ENCODE results near the gene UMOD.

DNA sequence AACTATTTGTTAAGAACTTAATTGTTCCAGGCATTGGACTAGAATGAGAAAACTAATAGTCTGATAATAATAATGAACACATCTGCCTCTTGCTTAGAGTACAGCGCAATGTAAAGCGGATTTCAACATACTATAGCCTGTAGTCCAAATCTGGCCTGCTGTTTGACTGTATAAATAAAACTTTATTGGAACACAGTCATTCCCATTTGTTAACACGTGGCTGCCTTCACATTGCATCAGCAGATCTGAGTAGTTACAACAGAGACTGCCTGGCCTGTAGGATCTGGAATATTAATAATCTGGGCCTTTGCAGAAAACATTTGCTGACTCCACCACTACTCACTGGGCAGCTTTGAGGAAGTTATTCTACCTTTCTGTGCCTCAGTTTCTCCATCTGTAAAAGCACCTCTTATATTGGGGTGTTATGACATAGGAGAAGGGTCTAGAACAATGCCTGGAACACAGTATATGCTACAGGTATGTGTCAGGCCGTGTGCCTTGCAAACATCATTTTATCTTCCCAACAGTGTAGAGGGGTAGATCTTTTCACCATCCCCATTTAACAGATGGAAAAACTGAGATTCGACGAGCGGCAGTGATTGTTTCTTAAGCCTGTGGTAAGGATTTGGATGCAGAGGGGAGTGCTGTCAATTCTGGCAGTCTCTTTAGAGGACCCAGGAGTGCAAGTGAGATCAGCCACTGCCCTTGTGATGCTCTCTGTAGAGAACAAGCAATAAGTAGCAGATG lies 29.9 kb upstream of the UMOD start:
- TF ChIP-seq, protein P1, sequence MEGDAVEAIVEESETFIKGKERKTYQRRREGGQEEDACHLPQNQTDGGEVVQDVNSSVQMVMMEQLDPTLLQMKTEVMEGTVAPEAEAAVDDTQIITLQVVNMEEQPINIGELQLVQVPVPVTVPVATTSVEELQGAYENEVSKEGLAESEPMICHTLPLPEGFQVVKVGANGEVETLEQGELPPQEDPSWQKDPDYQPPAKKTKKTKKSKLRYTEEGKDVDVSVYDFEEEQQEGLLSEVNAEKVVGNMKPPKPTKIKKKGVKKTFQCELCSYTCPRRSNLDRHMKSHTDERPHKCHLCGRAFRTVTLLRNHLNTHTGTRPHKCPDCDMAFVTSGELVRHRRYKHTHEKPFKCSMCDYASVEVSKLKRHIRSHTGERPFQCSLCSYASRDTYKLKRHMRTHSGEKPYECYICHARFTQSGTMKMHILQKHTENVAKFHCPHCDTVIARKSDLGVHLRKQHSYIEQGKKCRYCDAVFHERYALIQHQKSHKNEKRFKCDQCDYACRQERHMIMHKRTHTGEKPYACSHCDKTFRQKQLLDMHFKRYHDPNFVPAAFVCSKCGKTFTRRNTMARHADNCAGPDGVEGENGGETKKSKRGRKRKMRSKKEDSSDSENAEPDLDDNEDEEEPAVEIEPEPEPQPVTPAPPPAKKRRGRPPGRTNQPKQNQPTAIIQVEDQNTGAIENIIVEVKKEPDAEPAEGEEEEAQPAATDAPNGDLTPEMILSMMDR (optimal IDR thresholded peaks at IDR 0.05 in 1 of 3, IDR thresholded peaks at IDR 0.05 in 1 of 3, conservative IDR thresholded peaks at IDR 0.05 in 1 of 3; ENCODE audit: extremely low read depth in 1 of 3, insufficient read depth in 2 of 3, low read length in 3 of 3), result no peak
- TF ChIP-seq EZH2 (IDR thresholded peaks at IDR 0.05; ENCODE audit: low read length), result no peak

Measured in keratinocyte (primary cell).